NCI-H146 (cell line): ENCODE data around the gene SULF2.
"Not testable (repeated sequence)": the region's sequence is repeated elsewhere in the genome, so short reads cannot be mapped to it uniquely, and the experiment has no call there.

Source experiments
- DNase-seq: peaks from one replicate; lab custom pipeline; 2025; lab: John Stamatoyannopoulos, UW

Gene SULF2

GRCh38 chr20:47804972-47805371 lies 19.7 kb upstream of the SULF2 start:
- not testable (repeated sequence) for DNase-seq

- DNase-seq, result not testable (repeated sequence)
Measured at GRCh38 chr20:47804224-47804825, 19.0 kb upstream of the SULF2 start.

- DNase-seq, result no peak
Measured at GRCh38 chr20:47802975-47803374, 17.7 kb upstream of the SULF2 start.

GRCh38 chr20:47802226-47802920 lies 17.1 kb upstream of the SULF2 start:
- DNase-seq, result no peak

GRCh38 chr20:47801759-47802158 lies 16.5 kb upstream of the SULF2 start:
- no peak for DNase-seq

GRCh38 chr20:47801079-47801478 lies 15.8 kb upstream of the SULF2 start:
- no peak for DNase-seq

- no peak for DNase-seq
Measured at GRCh38 chr20:47800623-47801022, 15.3 kb upstream of the SULF2 start.

- no peak for DNase-seq
Measured at GRCh38 chr20:47799116-47799715, 13.9 kb upstream of the SULF2 start.

GRCh38 chr20:47796971-47797370 lies 11.7 kb upstream of the SULF2 start:
- DNase-seq, result no peak

- DNase-seq, result no peak
Measured at GRCh38 chr20:47795214-47795907, 10.1 kb upstream of the SULF2 start.

GRCh38 chr20:47794264-47794663 lies 9.0 kb upstream of the SULF2 start:
- not testable (repeated sequence) for DNase-seq

- no peak for DNase-seq
Measured at GRCh38 chr20:47792021-47792618, 6.8 kb upstream of the SULF2 start.

GRCh38 chr20:47791084-47791599 lies 5.9 kb upstream of the SULF2 start:
- no peak for DNase-seq

- no peak for DNase-seq
Measured at GRCh38 chr20:47790580-47790965, 5.3 kb upstream of the SULF2 start.

- no peak for DNase-seq
Measured at GRCh38 chr20:47789764-47790579, 4.7 kb upstream of the SULF2 start.

GRCh38 chr20:47789081-47789763 lies 3.9 kb upstream of the SULF2 start:
- no peak for DNase-seq

GRCh38 chr20:47788741-47789080 lies 3.4 kb upstream of the SULF2 start:
- no peak for DNase-seq

- DNase-seq, result no peak
Measured at GRCh38 chr20:47786765-47787107, 1.5 kb upstream of the SULF2 start.

- DNase-seq, result peak; percentile 38
Measured at GRCh38 chr20:47785854-47786764, 828 bp upstream of the SULF2 start.
